Immature natural killer cell (primary cell): ENCODE results near the gene CHADL. TPM values are rescaled to one million over a fixed set of nuclear protein-coding genes. Genes with fewer than 3 reads are reported as not detected.

Source experiments
- DNase-seq, 3 donors: peaks; one replicate each; pipeline ENCODE4 v3.0.0; 2022; ENCODE audit warnings: mixed read lengths in 1 of 3
- H3K27ac Mint-ChIP-seq, 6 donors: one replicate each; pipeline ENCODE4 v1.8.0; 2020; ENCODE audit warnings: mixed read lengths in 6 of 6, mild to moderate bottlenecking in 5 of 6, inconsistent platforms in 4 of 6, moderate library complexity in 3 of 6
- H3K27me3 Mint-ChIP-seq, 3 donors: one replicate each; pipeline ENCODE4 v1.8.0; 2020 to 2021; ENCODE audit warnings: low read depth in 3 of 3, mild to moderate bottlenecking in 3 of 3, mixed read lengths in 3 of 3, moderate library complexity in 3 of 3, inconsistent platforms in 1 of 3
- H3K36me3 Mint-ChIP-seq, 3 donors: one replicate each; pipeline ENCODE4 v1.8.0; 2020; ENCODE audit warnings: mixed read lengths in 3 of 3, inconsistent platforms in 2 of 3, mild to moderate bottlenecking in 2 of 3
- H3K4me1 Mint-ChIP-seq, 2 donors: one replicate each; pipeline ENCODE4 v1.8.0; 2020; ENCODE audit warnings: inconsistent platforms in 2 of 2, mild to moderate bottlenecking in 2 of 2, mixed read lengths in 2 of 2, moderate library complexity in 1 of 2
- H3K4me3 Mint-ChIP-seq, 5 donors: one replicate each; pipeline ENCODE4 v1.8.0; 2020; ENCODE audit warnings: mild to moderate bottlenecking in 5 of 5, mixed read lengths in 5 of 5, inconsistent platforms in 3 of 5, moderate library complexity in 3 of 5
- H3K9me3 Mint-ChIP-seq, 6 donors: one replicate each; pipeline ENCODE4 v1.8.0; 2020; ENCODE audit warnings: mild to moderate bottlenecking in 6 of 6, mixed read lengths in 6 of 6, inconsistent platforms in 4 of 6, moderate library complexity in 3 of 6
- polyA plus RNA-seq, 3 donors: library from polyadenylated mRNA; unstranded; fragments of 300-500 nt; fragmentation: Illumina TruSeq; gene quantifications; one replicate each; pipeline ENCODE4 v1.2.3, GENCODE V29; 2021

CHADL gene, protein sequence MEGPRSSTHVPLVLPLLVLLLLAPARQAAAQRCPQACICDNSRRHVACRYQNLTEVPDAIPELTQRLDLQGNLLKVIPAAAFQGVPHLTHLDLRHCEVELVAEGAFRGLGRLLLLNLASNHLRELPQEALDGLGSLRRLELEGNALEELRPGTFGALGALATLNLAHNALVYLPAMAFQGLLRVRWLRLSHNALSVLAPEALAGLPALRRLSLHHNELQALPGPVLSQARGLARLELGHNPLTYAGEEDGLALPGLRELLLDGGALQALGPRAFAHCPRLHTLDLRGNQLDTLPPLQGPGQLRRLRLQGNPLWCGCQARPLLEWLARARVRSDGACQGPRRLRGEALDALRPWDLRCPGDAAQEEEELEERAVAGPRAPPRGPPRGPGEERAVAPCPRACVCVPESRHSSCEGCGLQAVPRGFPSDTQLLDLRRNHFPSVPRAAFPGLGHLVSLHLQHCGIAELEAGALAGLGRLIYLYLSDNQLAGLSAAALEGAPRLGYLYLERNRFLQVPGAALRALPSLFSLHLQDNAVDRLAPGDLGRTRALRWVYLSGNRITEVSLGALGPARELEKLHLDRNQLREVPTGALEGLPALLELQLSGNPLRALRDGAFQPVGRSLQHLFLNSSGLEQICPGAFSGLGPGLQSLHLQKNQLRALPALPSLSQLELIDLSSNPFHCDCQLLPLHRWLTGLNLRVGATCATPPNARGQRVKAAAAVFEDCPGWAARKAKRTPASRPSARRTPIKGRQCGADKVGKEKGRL
- polyA plus RNA-seq: under 1 TPM in 2 of 3 donors, not detected in 1; 0.32 to 0.90 TPM

GRCh38 chr22:41240377-41241132, at the start of gene CHADL:
Gene CHADL (minus strand): TSS chr22:41240931. CDS start chr22:41240881, 50 bp downstream.
- DNase-seq: no peak
- H3K4me1 Mint-ChIP-seq: peaks cover 5 to 8% of the 10 kb centered on the region in 2 donors
- H3K27me3 Mint-ChIP-seq: peaks cover 0 to 6% (median 1%) of the 10 kb centered on the region in 3 donors
- no peaks in the 10 kb centered on the region for H3K9me3 Mint-ChIP-seq
- H3K36me3 Mint-ChIP-seq: peaks cover 0 to 4% (median 0%) of the 10 kb centered on the region in 3 donors
- no peak within 1 kb of the TSS for H3K4me3 Mint-ChIP-seq
- no peak within 1 kb of the TSS for H3K27ac Mint-ChIP-seq

- Mint-ChIP-seq H3K4me3 (no peak overlapping the region), H3K9me3 (no peaks in the 10 kb centered on the region), H3K27ac (peak overlapping the region in 3 of 6 donors; percentile 7 to 21 (median 17)), H3K36me3 (no peaks in the 10 kb centered on the region), H3K27me3 (peaks cover 3 to 12% (median 7%) of the 10 kb centered on the region in 3 donors), H3K4me1 (peaks cover 18 to 25% of the 10 kb centered on the region in 2 donors)
- no peak for DNase-seq
These were observed 48.9 kb upstream of the CHADL start for GRCh38 chr22:41289671-41290070.

DNA sequence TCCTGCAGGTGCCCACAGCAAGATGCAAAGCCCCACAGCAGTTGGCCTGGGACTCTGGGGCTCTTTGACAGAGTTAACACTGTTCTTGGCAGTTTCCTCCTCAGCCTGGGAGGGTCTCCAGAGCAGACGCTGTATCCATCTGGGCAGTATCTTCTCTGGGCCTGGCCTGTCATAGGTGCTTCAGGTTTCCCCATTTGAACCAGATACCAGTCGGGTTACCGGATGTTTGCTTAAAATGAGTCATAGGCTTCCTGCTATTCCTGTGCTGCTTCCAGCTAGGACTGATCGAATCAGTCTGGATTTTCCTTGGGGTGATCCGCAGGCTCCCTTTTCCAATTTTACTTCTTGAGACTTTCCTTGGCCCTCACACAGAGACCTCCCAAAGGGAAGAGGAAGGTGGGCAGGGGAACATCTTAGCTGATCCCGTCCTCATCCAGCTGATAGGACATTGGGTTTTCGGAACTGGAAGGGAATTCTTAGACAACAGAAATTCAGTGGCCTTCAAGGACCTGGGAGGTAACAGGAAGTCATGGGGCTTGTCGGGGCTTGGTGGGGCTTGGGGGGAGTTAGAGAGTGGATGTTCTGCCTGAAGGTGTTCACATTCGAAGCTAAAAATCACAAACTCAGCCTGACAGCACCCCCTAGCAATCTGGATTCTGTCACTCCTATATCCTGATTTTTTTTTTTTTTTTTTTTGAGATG, 47.7 kb upstream of the CHADL start:
- Mint-ChIP-seq H3K4me1 (peaks cover 19 to 28% of the 10 kb centered on the region in 2 donors), H3K27me3 (peaks cover 5 to 14% (median 7%) of the 10 kb centered on the region in 3 donors), H3K9me3 (no peaks in the 10 kb centered on the region), H3K36me3 (peaks cover 0 to 3% (median 2%) of the 10 kb centered on the region in 3 donors), H3K27ac (peak overlapping the region; percentile 26 to 91 (median 78)), H3K4me3 (peak overlapping the region; percentile 13 to 76 (median 47))
- no peak for DNase-seq

DNA sequence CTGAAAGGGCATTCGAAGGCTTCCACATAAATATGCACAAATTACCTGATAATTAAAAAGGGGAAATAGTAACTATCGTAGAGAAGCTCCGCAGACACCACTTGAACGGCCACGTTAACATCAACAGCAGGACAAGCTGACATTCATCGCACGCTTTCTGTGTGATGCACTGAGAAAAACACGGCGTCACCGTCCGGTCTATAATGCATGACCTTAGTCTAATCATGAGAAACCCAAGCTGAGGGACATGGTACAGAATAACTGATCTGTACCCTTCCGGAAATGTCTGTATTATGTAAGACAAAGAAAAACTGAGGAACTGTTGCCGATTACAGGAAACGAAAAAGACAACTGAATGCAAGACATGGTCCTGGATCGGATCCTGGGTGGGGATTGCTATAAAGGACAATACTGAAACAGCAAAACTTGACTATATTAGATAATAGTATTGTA, 45.9 kb upstream of the CHADL start:
- Mint-ChIP-seq H3K4me1 (peaks cover 21 to 34% of the 10 kb centered on the region in 2 donors), H3K9me3 (no peaks in the 10 kb centered on the region), H3K4me3 (peak overlapping the region; percentile 92 to 98 (median 94)), H3K27me3 (peaks cover 5 to 14% (median 7%) of the 10 kb centered on the region in 3 donors), H3K27ac (peak overlapping the region; percentile 93 to 98 (median 96)), H3K36me3 (peaks cover 0 to 8% (median 3%) of the 10 kb centered on the region in 3 donors)
- DNase-seq: no peak

DNA sequence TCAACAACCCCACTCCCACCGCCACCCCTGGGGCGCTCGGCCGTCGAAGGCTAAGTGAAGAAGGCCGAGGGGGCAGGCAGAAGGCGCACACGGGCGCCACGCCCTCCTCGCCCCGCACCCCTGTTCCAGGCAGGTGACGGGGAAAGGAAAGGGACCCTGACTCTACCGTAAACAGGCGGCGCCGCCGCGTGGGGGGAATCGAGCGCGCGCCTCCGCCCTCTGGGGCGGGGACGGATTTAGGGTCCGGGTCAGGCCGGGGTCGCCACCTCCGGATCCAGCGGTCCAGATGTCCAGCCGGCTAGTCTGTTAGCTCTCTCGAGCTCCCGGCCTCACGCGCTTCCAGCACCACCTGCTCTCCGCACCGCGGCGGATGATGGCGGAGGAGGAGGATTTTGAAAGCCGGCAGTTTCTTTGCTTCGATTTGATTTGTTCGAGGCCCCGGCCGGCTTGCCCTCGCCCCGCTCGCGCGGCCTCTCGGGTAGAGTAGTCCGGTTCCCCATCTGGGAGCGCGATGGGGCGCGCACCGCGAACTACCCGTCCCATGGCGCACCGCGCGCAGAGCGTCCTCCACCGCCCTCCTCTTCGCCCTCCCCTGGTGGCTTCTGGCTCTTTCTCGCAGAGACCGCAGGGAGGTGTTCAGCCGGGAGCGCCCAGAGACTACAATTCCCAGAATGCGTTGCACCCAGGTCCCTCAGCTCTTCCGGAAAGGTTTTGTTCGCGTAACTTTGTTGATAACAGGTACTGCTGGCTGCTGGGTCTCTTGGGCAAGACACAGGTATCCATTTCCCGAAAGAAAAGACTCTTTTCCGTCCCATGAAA, 45.3 kb upstream of the CHADL start, which contains the start of gene RANGAP1:
Gene RANGAP1, minus strand, starts transcription at position 368 of the 819 bp plus-strand sequence. CDS start 5,143 bp downstream, outside the sequence.
- H3K4me1 Mint-ChIP-seq: peaks cover 21 to 34% of the 10 kb centered on the region in 2 donors
- H3K36me3 Mint-ChIP-seq: peaks cover 0 to 8% (median 3%) of the 10 kb centered on the region in 3 donors
- H3K27me3 Mint-ChIP-seq: peaks cover 5 to 14% (median 7%) of the 10 kb centered on the region in 3 donors
- peak within 1 kb of the TSS; percentile 92 to 98 (median 94) for H3K4me3 Mint-ChIP-seq
- peak; percentile 97 to 98 (median 97) for DNase-seq
- H3K27ac Mint-ChIP-seq: peak within 1 kb of the TSS; percentile 93 to 98 (median 96)
- no peaks in the 10 kb centered on the region for H3K9me3 Mint-ChIP-seq

DNA sequence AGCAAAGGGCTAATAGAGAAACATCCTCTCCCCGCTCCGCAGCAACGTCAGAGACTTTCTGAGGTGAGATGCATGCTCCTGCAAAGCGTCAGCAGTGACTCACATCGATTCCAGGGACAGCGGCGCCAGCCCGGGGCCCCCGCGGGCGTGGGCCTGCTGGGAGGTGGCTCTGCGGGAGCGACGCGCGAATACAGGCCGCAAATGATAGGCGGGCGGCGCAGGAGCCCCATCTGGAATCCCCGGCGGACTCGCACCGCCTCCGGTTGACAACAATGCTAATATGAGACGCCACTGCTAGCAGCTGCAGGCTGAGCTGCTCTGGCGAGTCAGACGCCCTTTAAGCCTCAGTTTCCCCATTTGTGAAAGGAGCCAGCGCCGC, 44.7 kb upstream of the CHADL start:
- peak; percentile 77 to 81 (median 78) for DNase-seq
- Mint-ChIP-seq H3K27me3 (peaks cover 5 to 14% (median 7%) of the 10 kb centered on the region in 3 donors), H3K27ac (peak overlapping the region; percentile 92 to 98 (median 96)), H3K36me3 (peaks cover 0 to 13% (median 3%) of the 10 kb centered on the region in 3 donors), H3K9me3 (no peaks in the 10 kb centered on the region), H3K4me1 (peaks cover 23 to 34% of the 10 kb centered on the region in 2 donors), H3K4me3 (peak overlapping the region; percentile 92 to 98 (median 94))

GRCh38 chr22:41284465-41284864, 43.7 kb upstream of the CHADL start:
- H3K4me1 Mint-ChIP-seq: peaks cover 23 to 34% of the 10 kb centered on the region in 2 donors
- peaks cover 5 to 14% (median 7%) of the 10 kb centered on the region in 3 donors for H3K27me3 Mint-ChIP-seq
- no peak for DNase-seq
- H3K4me3 Mint-ChIP-seq: peak overlapping the region; percentile 92 to 98 (median 94)
- peaks cover 0 to 13% (median 3%) of the 10 kb centered on the region in 3 donors for H3K36me3 Mint-ChIP-seq
- peak overlapping the region; percentile 53 to 98 (median 94) for H3K27ac Mint-ChIP-seq
- no peaks in the 10 kb centered on the region for H3K9me3 Mint-ChIP-seq

DNA sequence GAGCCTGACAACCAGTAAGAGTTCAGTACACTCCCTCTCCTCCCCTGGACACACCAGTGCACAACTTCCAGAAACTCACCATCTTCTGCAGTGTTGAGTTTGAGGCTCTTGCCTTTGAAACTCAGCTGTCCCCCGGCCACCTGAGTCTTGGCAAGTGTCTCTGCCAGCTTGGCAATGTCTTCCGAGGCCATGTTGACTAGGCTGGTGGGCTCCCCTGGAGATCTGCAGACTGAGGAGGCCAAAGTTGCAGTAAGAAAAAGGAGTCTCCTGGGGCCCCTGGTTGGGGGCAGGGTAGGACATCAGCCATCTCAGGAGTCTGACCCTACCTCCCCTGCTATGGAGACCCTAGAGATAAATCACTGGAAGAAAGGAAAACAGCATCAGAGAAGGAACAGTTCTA, 40.1 kb upstream of the CHADL start:
- Mint-ChIP-seq H3K4me1 (peaks cover 10 to 17% of the 10 kb centered on the region in 2 donors), H3K27me3 (peaks cover 4 to 5% (median 4%) of the 10 kb centered on the region in 3 donors), H3K36me3 (peaks cover 8 to 25% (median 14%) of the 10 kb centered on the region in 3 donors), H3K27ac (no peak overlapping the region), H3K9me3 (no peaks in the 10 kb centered on the region), H3K4me3 (no peak overlapping the region)
- DNase-seq: no peak

GRCh38 chr22:41280065-41280464, 39.3 kb upstream of the CHADL start:
- no peak for DNase-seq
- peaks cover 7 to 13% of the 10 kb centered on the region in 2 donors for H3K4me1 Mint-ChIP-seq
- no peak overlapping the region for H3K4me3 Mint-ChIP-seq
- H3K36me3 Mint-ChIP-seq: peaks cover 12 to 28% (median 14%) of the 10 kb centered on the region in 3 donors
- peaks cover under 1 to 3% (median 3%) of the 10 kb centered on the region in 3 donors for H3K27me3 Mint-ChIP-seq
- no peaks in the 10 kb centered on the region for H3K9me3 Mint-ChIP-seq
- H3K27ac Mint-ChIP-seq: no peak overlapping the region

- Mint-ChIP-seq H3K27ac (peak overlapping the region in 1 of 6 donors; percentile 23), H3K4me3 (no peak overlapping the region), H3K36me3 (peaks cover 20 to 25% (median 24%) of the 10 kb centered on the region in 3 donors), H3K27me3 (peaks cover 0 to 2% (median 1%) of the 10 kb centered on the region in 3 donors), H3K9me3 (no peaks in the 10 kb centered on the region), H3K4me1 (no peaks in the 10 kb centered on the region)
- no peak for DNase-seq
These were observed 34.1 kb upstream of the CHADL start for GRCh38 chr22:41274856-41275255.

DNA sequence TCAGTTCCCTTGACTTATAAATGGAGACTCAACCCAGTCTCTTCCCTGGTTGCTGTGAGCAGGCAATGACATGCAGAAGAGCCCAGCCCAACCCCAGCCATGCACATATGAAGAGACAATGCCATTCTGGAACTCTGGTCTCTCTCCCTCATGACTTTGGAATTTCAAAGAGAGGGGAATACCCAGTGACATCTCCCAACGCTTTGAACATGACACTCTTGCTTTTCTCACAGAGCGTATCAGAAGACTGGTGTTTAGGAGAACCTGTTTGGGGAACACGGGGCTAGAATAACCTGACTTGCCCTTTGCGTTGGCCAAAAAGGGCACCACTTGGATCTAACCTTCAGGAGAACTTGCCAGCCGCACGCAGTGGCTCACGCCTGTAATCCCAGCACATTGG, 32.4 kb upstream of the CHADL start:
- Mint-ChIP-seq H3K9me3 (no peaks in the 10 kb centered on the region), H3K27ac (no peak overlapping the region), H3K36me3 (peaks cover 20 to 28% (median 22%) of the 10 kb centered on the region in 3 donors), H3K4me3 (no peak overlapping the region), H3K4me1 (no peaks in the 10 kb centered on the region), H3K27me3 (peaks cover 0 to 2% (median 1%) of the 10 kb centered on the region in 3 donors)
- no peak for DNase-seq

DNA sequence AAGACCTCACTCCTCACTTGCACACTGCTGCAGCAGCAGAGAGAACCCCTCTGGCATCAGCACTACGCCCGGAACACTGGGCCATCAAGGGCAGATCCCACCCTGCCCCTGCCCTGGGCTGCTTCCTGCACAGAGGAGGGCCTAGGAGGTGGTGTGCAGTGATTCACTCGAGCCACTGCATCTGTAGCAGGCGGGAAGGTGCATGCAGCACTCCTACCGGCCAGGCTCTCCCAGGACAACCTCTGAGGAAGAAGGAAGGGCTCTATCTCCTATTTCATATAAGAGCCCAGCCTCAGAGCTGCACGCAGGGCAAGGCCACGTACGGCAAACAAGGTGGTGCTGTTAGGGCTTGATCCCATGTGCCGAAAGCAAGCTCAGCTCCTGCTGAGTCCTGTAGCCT, 31.1 kb upstream of the CHADL start:
- Mint-ChIP-seq H3K4me3 (no peak overlapping the region), H3K36me3 (peaks cover 13 to 22% (median 18%) of the 10 kb centered on the region in 3 donors), H3K27me3 (peaks cover 0 to 2% (median 1%) of the 10 kb centered on the region in 3 donors), H3K4me1 (no peaks in the 10 kb centered on the region), H3K27ac (no peak overlapping the region), H3K9me3 (no peaks in the 10 kb centered on the region)
- no peak for DNase-seq
